Mesothelial cell of epicardium (in vitro differentiated cells): ENCODE data around the gene ZNF358. TPM values are rescaled to one million over a fixed set of nuclear protein-coding genes. Genes with fewer than 3 reads are reported as not detected.

Experiments used
- DNase-seq, 2 experiments: peaks; one replicate each; pipeline ENCODE4 v3.0.0; 2021; ENCODE audit warnings: low spot score in 2 of 2; ENCODE audit not compliant: unreplicated experiment in 2 of 2
- H3K27ac Mint-ChIP-seq: 2 replicates; pipeline ENCODE4 v1.8.0; 2021; ENCODE audit warnings: mixed read lengths
- H3K27me3 Mint-ChIP-seq: 2 replicates; pipeline ENCODE4 v1.8.0; 2021; ENCODE audit warnings: low read depth, mixed read lengths
- H3K36me3 Mint-ChIP-seq: 2 replicates; pipeline ENCODE4 v1.8.0; 2021; ENCODE audit warnings: mixed read lengths
- H3K4me1 Mint-ChIP-seq: 2 replicates; pipeline ENCODE4 v1.8.0; 2021; ENCODE audit warnings: mixed read lengths
- H3K4me3 Mint-ChIP-seq: 2 replicates; pipeline ENCODE4 v1.8.0; 2021; ENCODE audit warnings: mild to moderate bottlenecking, moderate library complexity, mixed read lengths
- H3K9me3 Mint-ChIP-seq: 2 replicates; pipeline ENCODE4 v1.8.0; 2021; ENCODE audit warnings: mixed read lengths
- total RNA-seq: library from RNA; stranded (reverse); gene quantifications from 3 replicates; pipeline ENCODE4 v1.2.1, GENCODE V29; 2021
- TF ChIP-seq, protein P1 (sequence below): fragments of 200-600 bp; sonication (generic); IDR thresholded peaks from one replicate; pipeline ENCODE4 v1.5.0; 2021; ENCODE audit warnings: antibody characterized with exemption; ENCODE audit not compliant: unreplicated experiment

The ZNF358 gene
- total RNA-seq, 1 donor from 2014 or later: 67.5 TPM

- Mint-ChIP-seq H3K27me3 (peaks cover 3% of the 10 kb centered on the region), H3K9me3 (no peaks in the 10 kb centered on the region), H3K4me3 (no peak overlapping the region), H3K36me3 (no peaks in the 10 kb centered on the region), H3K4me1 (peaks cover 11% of the 10 kb centered on the region), H3K27ac (no peak overlapping the region)
- TF ChIP-seq, protein P1, sequence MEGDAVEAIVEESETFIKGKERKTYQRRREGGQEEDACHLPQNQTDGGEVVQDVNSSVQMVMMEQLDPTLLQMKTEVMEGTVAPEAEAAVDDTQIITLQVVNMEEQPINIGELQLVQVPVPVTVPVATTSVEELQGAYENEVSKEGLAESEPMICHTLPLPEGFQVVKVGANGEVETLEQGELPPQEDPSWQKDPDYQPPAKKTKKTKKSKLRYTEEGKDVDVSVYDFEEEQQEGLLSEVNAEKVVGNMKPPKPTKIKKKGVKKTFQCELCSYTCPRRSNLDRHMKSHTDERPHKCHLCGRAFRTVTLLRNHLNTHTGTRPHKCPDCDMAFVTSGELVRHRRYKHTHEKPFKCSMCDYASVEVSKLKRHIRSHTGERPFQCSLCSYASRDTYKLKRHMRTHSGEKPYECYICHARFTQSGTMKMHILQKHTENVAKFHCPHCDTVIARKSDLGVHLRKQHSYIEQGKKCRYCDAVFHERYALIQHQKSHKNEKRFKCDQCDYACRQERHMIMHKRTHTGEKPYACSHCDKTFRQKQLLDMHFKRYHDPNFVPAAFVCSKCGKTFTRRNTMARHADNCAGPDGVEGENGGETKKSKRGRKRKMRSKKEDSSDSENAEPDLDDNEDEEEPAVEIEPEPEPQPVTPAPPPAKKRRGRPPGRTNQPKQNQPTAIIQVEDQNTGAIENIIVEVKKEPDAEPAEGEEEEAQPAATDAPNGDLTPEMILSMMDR: no peak
- no peak for DNase-seq
Observed at GRCh38 chr19:7492558-7492957, 23.3 kb upstream of the ZNF358 start.

DNA sequence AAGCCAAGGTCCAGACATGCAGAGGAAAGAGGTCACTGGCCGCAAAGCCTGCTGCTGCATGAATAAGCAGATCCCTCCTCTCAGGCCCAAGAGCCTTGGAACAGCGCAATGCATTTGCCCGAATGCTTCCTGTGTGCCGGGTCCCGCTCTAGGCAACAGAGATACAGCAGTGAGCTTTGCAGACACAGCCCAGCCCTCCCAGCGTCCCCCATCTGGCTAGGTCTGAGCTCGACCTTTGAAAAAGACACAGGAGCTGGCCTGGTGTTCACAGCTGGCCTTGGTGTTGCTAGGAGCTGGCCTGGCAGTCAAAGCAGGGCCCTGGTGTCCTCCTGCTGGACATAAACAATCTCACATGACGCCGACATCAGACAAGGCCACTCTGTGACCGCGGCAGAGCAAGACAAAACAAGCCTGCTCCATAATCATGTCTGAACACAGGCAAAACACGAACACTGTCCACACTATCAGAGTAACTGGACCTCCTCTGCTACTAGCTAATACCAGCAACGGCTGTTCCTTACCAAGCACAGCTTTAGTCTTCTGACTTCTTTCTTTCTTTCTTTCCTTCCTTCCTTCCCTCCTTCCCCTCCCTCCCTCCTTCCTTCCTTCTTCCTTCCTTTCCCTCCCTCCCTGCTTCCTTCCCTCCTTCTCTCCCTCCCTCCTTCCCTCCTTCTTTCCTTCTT lies 21.3 kb upstream of the ZNF358 start:
- peaks cover 13% of the 10 kb centered on the region for H3K27me3 Mint-ChIP-seq
- DNase-seq: no peak
- no peaks in the 10 kb centered on the region for H3K9me3 Mint-ChIP-seq
- TF ChIP-seq, protein P1: no peak
- peaks cover 5% of the 10 kb centered on the region for H3K4me1 Mint-ChIP-seq
- H3K27ac Mint-ChIP-seq: peak overlapping the region; percentile 69
- H3K36me3 Mint-ChIP-seq: no peaks in the 10 kb centered on the region
- no peak overlapping the region for H3K4me3 Mint-ChIP-seq

- no peaks in the 10 kb centered on the region for H3K9me3 Mint-ChIP-seq
- no peak overlapping the region for H3K27ac Mint-ChIP-seq
- H3K36me3 Mint-ChIP-seq: no peaks in the 10 kb centered on the region
- H3K27me3 Mint-ChIP-seq: peaks cover 23% of the 10 kb centered on the region
- no peak for DNase-seq
- TF ChIP-seq, protein P1: no peak
- H3K4me1 Mint-ChIP-seq: peaks cover 2% of the 10 kb centered on the region
- H3K4me3 Mint-ChIP-seq: no peak overlapping the region
Observed at GRCh38 chr19:7497292-7497691, 18.6 kb upstream of the ZNF358 start.

GRCh38 chr19:7500811-7501450 lies 15.0 kb upstream of the ZNF358 start:
- no peaks in the 10 kb centered on the region for H3K9me3 Mint-ChIP-seq
- no peaks in the 10 kb centered on the region for H3K4me1 Mint-ChIP-seq
- H3K27ac Mint-ChIP-seq: no peak overlapping the region
- peaks cover 27% of the 10 kb centered on the region for H3K27me3 Mint-ChIP-seq
- peak overlapping the region; percentile 67 for H3K4me3 Mint-ChIP-seq
- peak; percentile 64 to 81 for DNase-seq
- TF ChIP-seq, protein P1: no peak
- no peaks in the 10 kb centered on the region for H3K36me3 Mint-ChIP-seq

DNA sequence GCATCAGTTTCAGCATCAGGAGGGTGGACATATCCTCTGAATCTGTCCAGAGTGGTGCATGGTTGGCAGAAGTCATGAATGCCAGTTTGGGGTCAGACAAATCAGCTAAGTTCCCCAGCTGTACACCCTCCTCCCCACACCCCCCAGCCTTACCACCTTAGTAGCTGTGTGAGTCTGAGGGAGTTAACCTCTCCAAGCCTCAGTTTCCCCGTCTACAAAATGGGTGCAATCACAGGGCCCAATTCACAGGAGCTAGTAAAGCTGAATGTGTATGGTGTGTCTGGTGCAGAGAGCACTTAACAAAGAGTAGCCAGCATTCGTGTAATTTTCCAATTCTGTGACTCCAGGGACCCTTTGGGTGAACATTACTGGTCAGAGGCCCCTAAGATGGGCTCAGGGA lies 13.4 kb upstream of the ZNF358 start:
- Mint-ChIP-seq H3K9me3 (no peaks in the 10 kb centered on the region), H3K27ac (no peak overlapping the region), H3K27me3 (peaks cover 25% of the 10 kb centered on the region), H3K4me3 (no peak overlapping the region), H3K36me3 (no peaks in the 10 kb centered on the region), H3K4me1 (no peaks in the 10 kb centered on the region)
- TF ChIP-seq, protein P1: no peak
- DNase-seq: no peak
